Femur (tissue), 1 donor: ENCODE measurements around the gene L3MBTL3.

Experiments used
- DNase-seq: peaks from one replicate; pipeline ENCODE4 v3.0.0-alpha.2; 2017

The L3MBTL3 gene

DNA sequence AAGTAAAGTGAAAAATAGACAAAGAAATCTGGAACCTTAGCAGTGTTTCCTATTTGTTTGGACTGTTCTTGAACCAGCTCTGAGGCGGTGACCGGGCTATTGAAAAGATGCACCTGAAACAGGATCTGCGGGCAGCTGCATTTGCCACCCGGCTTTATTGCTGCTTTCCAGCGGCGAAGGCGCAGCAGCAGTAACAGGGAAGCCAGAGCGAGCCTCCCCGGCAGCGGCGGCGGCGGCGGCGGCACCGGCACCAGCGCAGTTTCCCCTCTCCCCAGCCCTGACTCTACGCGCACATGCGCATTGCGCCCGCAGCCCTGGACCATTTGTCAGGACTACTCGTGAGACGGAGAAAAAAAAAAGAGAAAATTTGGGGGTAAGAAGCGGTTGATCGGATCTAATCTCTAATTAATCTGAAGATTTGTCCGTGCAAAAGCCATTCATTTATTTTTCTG lies at the start of gene L3MBTL3:
L3MBTL3 (plus strand) TSS at position 290 of the 452 bp plus-strand sequence. CDS start 24,119 bp downstream, outside the sequence.
- DNase-seq = peak; percentile 92

DNA sequence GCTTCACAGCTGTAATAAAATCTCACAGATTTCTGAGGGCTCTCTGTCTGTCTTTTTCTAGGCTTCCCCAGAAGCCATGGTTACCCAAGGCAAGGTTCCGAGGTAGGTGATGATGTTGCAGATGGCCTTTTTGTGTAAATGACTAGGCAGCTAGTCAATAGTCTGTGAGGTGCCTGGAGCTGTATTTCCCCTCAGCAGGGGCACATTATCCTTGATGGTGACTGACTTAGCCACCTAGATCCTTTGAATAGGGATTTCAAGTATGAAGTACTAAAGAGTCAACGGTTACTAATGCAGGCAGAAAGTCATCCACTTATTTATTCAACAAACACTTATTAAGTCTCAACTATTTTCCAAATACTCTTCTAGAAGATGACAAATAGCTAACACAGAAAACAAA lies 49.3 kb upstream of the L3MBTL3 start:
- no peak for DNase-seq

DNA sequence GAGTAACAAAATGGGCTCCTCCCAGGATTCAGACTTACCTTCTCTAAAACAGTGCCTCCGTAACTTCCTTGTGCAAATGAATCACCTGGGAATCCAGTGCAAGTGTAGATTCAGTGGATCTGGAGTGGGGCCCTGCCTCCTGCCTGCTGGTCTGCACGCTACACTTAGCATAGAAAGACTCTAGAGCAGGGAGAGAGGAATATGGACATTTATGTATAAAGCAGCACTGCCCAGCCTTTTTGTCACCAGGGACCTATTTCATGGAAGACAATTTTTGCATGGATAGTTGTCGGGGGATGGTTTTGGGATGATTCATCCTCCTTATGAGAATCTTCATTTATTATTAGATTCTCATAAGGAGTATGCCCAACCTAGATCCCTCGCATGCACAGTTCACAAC lies 42.3 kb upstream of the L3MBTL3 start:
- DNase-seq = no peak

DNA sequence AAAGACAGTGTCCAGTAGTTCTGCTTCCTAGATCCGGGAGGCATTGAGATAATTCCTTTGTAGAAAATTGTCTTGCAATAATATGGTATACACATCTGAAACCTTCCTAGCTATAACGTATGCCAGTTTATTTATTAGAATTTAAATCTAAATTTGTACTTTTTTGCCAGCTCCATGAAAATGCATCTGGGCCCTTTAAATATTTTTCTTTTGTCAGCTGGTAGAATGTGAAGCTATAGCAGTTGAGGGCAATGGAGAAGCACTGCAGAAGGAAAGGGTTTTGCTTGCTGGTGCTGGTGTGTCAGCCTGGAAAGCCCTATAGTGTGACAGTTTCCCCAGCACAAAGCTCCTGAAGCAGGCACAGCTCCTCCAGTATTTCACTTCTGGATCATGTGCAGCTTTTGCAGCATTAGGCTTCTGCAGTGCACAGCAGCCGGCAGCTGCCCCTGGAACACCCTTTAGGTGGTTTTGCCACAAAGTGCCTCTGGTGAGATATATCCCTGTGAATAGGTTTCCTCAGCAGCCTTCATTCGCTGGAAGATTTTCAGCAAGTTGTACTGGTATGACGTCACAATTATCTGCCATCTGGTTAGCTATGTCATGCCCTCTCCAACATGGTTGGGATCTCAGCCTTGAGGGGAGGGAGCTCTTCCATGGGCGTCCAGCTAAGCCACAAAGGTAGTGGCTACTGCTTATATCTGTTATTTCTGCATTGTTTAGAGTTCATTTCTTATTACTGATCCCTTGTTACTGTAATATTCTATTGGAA lies 40.0 kb upstream of the L3MBTL3 start:
- DNase-seq = no peak

DNA sequence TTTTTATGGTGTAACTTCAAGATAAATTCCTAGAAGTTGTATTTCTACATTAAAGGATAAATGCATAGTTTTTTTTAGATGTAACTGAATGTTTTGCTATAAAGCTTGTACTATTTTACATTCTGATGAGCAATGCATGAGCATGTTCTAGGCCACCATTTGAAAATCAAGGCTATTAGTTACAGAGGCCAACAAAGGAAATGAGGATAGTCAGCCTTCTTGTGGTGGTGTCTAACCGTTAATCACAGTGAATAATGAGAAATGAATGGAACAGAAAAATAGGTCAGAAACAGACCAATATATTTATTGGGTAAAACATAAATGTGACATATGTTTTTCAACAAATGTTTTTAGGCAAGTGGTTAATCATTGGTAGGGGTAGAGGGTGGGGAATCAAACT lies 37.6 kb upstream of the L3MBTL3 start:
- DNase-seq = no peak

DNA sequence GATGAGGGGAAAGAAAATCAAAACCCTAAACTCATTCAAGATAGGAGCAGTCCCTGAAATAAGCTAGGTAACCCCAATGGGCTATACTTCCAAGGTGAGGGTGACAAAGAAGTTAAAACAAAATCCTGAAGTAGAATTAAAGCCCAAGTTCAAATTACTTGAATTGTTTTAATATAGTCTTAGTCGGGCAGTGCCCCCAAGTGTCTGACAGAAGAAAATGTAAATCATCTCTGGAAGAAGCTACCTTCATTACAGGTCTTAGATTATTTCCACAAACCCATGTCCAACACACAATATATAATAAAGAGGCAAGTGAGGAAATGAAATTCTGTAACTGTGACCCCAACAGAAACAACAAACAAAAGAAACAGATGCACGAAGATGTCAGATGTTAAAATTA lies 36.8 kb upstream of the L3MBTL3 start:
- no peak for DNase-seq

DNA sequence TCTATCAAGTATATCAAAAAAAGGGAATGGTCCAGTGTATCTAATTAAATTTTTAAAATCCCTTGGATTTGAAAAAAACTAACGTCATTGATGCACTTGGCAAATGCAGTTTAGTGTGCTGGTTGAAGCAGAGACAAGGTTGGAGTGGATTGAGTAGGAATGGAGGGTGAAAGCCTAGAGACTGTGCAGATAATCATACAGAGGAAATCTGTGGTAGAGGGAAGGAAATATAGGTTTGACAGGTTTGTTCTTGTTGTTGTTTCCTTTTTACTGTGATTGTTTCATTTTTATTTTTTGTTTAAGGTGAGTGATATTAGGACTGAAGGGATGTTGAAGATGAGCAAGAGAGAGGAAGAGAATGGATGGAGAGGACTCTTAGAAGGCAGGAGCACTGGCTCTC lies 29.0 kb upstream of the L3MBTL3 start:
- no peak for DNase-seq

DNA sequence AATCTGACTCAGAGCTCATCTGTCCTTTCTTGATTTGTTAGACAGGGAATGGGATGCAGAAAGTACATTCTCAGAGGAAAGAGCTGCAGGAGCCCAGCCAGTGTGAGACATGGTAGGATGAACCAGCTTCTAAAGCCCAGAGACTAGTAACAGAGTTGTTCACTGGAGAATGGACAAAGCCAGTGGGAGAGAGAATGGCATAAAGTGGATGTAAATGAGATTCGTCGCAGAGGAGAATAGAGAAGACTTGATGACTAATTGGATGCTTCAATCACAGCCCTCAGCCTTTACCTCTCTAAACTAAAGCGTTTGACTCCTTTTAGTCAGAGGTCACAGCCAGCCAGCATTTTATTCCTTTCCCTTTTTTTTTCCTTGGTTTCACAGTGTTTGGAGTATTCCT lies 25.5 kb upstream of the L3MBTL3 start:
- no peak for DNase-seq

DNA sequence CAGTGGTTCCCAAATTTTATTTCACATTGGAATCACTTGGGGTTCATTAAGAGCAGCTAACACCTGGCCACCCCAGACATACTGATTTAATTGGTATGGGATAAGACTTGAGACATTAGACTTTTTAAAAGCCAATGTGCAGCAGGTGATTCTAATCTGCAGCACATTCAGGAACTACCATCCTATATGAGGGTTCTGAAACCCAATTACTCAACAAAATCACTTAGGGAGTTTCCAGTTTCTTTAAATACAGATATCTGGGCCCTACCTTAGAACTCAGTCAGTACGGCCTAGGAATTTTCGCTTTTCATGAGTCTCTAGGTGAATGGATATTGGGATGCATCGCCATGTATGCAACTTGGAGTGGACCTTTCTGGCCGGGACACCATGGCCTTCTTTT lies 24.0 kb upstream of the L3MBTL3 start:
- no peak for DNase-seq

DNA sequence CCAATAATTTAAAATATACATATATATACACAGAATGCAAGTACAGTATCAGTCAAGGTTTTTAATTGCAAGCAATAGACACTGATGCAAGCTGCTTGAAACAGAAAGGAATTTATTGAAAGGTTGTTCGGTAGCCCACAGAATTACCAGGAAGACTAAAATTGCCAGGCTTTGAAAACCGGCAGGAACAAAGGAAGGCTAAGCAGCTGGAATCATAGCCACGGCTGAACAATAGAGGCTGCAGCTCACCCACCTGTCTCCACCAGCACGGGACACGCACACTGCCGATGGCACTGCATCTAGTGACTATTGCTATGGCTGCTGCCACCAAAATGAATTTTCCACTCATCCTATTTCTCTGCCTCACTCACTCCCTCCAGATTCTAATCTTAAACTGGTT lies 22.0 kb upstream of the L3MBTL3 start:
- DNase-seq = no peak

DNA sequence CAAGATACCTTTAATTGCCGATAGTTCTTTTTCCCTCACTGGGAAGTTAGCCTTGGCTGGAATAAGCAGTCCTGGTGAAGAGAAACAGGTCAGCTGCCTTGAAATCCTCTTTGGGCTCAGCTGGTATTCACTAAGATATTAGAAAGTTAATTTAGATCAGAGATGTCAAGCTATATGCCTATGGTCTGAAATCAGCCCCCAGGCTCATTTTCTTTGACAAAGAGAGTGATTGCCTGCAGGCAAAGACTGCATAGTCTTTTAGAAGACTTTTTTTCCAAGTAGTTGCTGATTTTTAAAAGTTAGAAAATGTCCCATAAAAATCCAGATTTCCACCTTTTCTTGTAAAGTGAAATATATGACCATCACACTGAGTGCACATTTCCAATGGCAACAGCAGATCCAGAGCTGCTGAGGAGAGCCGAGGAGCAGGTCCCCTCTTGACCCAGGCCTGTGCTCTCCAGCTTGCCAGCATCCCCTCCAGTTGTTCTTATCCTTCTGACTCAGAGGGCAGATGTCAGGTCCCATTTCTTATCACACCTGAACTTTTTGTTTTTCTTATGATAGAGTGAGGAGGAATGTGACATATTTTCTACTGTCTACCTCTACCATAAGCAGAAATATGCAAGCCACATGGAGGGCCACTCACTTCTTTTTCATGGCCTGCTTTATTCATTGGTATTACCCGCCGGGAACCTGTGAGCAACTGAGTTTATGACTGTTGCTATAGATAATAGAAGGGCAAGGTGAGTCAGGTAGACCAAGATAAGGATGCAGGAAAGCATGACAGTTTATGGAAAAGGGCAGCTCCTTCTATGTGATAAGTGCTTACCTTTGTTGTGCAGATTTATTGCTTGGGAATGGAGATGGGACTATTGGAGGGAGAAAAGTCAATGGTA lies 17.6 kb upstream of the L3MBTL3 start:
- DNase-seq = no peak

DNA sequence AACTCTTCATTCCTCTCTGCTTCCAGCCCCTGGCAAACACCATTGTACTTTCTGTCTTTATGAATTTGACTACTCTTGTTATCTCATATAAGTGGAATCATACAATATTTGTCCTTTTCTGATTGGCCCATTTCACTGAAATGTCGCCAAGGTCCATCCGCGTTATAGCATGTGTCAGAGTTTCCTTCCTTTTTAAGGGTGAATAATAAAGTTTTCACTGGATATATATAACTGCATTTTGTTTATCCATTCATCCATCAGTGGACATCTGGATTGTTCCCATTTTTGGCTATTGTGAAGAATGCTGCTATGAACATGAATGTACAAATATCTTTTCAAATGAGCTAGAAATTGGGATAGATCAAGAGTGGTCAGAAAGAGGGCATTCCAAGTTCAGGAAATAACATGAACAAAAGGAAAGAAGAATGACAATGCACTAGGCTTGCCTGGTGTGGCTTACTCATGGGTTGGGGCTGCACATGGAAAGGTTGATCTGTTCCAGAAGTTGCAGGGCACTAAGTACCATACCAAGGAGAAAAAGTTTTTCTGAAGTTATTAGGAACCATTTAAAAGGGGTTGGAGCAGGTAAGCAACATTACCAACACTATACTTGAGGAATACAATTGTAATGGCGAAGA lies 10.0 kb upstream of the L3MBTL3 start:
- no peak for DNase-seq

DNA sequence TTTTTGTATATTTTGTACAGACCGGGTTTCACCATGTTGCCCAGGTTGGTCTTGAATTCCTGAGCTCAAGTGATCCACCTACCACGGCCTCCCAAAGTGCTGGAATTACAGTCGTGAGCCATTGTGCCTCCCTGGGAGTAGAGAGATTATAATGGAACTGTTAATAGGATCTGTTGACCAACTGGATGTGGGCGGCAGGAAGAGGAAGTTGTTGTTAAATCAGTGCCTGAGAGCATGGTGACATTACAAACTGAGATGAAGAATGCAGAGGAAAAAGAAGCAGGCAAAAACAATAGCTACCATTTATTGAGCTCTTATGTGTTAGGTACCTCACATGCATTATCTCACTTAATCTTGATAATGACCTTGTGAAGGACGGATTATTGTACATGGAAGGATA lies 9.2 kb upstream of the L3MBTL3 start:
- no peak for DNase-seq

DNA sequence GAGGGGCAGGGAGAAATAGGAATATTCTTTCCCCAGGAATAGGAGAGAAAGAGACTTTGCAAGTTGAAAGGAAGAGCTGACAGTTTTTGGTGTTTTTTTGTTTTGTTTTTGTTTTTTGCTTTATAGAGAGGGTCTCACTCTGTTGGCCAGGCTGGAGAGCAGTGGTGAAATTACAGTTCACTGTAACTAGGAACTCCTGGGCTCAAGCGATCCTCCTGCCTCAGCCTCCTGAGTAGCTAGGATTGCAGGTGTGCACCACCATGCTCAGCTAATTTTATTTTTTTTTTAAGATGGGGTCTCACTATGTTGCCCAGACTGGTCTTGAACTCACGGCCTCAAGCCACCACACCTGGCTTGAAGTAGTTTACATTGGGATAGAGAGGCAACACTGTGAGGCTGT lies 8.0 kb upstream of the L3MBTL3 start:
- no peak for DNase-seq

DNA sequence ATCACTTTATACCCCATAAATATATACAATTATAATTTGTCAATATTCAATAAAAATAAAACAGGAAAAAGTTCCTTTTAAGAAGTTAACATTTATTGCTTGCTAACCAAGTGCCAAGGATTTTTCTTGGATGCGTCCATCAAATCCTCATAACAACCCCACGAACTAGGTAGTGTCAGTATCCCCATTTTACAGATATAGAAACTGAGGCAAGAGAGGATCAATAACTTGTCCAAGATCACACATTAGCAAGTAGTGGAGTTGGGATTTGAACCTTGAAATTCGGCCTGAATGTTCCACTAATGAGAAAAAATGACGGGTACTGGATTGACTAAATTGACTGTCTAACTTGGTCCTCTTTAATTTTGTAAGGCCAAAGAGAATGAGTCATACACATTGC lies 5.7 kb upstream of the L3MBTL3 start:
- no peak for DNase-seq

DNA sequence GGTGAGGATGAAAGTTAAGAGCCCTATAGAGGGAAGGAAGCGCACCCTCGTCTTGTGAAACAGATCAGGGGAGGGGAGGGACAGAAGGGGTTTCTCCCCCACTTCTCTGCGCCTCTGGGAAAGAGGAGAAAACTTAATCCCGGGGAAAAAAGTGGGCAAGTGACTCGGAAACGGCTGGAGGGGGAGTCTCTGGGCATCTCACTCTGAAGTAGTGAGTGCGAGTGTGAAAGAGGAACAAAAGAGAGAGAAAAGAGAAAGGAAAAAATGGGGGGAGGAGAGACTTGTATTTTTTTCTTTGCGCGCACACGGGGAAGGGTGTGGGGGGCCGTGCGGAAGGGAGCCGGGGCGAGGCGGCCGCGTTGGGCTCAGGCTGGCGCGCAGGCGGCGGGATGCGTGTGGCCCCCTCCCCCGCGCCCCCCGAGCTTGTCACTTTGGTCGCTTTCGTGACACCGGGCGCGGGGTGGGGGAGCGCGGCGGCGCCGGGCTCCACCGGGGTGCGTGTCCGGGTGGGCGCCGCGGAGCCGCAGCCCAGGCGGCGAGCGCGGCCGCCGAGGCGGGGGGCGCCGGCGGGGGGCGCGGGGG lies 454 bp downstream of the L3MBTL3 start:
- peak; percentile 30 for DNase-seq

DNA sequence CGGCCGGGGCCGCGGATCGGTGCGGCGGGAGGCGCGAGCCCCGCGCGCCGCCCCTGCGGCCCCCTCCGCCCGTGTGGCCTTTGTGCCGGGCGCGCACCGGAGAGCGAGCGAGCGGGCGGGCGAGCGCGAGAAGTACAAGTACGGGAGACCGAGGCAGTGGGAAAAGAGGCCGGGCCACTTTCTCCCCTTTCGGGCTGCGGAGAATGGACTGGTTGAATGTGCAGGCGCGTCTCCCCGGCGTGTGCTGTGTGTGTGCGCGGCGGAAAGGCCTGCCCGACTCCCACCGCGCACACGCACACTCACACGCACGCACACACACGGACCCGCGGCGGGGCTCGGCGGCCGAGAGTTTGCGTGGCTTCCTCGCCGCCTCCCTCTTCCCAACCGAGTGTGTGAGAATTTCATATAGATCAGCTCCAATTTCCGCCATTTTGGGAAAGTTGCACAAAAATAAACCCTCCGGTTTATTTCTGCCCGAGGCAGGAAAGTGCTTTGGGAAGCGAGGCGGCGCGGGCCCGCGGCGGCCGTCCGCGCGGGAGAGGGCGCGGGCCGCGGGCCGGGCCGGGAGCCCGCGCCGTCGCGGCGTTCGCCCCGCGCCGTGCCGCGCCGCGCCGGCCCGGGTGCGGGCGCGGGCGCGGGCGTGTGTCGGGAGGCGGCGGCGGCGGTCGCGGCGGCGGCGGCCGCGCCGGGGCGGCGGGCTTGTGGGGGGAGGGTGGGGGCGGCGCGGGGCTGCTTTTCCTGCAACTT lies 1.1 kb downstream of the L3MBTL3 start:
- peak; percentile 55 for DNase-seq

DNA sequence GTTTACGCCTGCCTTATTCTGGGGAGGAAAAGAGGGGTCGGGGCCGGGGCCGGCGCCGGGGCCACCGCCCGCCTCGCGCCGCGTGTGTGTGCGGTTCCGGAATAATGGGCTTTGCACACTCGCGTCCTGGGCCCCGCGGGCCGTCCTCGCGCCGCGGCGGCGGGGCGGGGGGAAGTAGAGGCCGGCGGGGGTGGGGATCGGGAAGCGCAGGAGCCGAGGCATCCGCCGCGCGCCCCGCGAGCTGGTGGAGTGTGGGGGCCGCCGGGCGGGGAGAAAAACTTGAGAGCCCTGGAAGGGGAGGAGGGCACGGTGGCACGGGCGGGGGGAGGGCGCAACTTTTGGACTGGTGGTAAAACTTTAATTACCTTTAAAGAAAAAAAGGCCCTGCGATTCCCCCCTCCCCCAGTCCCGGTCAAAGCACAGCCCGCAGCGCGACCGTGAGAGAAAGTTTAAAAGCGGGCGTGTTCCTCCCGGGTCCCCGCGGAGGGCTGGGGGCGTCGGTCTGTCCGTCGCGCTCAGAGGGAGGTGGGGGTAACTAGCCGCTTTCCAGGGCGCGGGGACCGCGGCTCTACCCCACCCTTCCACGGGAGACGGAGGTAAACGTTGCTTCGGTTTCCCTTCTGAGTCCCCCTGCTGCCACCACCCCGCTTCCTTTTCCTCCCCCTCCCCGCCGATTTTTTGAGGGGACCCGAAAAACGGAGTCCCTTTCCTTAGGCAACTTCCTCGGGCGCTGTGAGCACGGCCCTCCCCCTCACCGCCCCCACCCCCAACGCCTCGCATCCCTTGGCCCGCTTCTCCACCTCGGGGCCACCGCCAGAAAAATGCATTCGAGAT lies 1.9 kb downstream of the L3MBTL3 start:
- peak; percentile 58 for DNase-seq

DNA sequence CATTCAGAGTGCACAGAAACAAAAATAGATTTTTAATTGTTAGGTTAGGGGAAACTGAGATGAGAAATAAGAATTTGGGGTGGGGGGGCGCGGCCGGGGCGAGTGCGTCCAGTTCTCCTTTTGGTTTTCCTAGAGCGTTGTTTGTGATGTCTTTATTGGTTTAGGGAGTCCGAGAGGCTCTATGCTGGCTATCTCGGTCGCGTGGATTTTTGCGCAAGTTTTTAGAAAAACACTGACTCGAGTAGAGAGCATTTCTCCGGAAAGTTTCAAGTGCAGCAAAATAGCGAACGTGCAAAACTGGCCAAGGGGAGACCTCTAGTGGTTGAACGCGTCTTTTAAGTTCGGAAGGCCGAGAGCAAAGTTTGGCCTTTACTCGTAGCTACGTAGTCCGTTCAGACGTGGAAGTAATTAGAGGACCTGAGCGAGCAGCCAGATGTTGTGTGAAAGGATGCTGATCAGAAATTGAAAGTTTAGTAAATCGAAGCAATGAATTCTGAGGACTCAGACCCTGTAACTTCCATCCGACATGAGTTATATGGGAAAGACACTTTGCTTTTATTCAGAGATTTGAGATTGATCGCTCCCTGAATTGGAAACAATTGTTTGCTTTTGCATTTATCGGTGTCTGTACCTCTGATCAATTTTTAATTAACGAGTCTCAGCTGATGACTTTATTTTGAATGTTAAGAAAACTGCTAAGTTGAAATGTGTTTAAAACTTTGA lies 2.7 kb downstream of the L3MBTL3 start:
- DNase-seq = peak; percentile 92

DNA sequence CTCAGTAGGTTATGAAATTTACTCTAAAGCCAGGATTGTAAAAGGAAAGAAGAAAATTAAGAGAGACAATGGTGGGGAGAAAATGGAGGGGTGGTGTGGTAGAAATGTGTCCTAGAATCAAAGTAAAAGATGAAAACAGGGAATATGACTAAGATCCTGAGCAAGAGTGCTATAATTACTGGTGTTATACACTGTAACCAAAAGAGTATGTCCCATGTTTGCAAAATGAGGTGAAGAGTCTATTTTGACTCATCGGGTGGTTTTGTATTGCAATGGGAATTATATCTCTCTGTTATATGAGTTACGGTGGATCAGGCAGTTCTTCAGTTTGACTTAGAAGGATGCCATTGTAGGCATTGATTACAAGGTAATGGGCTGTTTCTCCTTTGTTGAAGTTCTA lies 8.5 kb downstream of the L3MBTL3 start:
- no peak for DNase-seq

DNA sequence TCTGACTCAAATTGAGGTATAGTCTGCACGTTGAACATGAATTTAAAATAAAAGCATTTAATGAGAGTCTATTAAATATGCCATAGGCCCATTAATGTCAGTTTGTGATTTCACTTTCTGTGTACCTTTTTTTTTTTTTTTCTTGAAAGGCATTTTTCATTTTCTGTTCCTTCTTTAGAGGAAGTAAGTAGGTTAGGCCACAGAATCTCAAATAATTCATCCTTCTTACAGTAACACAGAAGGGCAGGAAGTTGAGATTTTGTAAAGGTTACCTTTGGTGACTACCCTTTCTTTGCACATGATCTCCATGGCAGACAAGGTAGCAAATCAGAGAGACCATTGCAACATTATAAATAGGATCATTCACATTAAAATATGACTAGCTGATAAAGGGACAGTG lies 9.6 kb downstream of the L3MBTL3 start:
- no peak for DNase-seq
